Osteocyte (in vitro differentiated cells): ENCODE data around the gene HOXA7. TPM values are rescaled to one million over a fixed set of nuclear protein-coding genes. Genes with fewer than 3 reads are reported as not detected.

Experiments used
- DNase-seq: peaks from one replicate; pipeline ENCODE4 v3.0.0; 2021; ENCODE audit warnings: mixed read lengths; ENCODE audit not compliant: unreplicated experiment; ENCODE audit errors: extremely low spot score
- H3K27ac Mint-ChIP-seq: one replicate; pipeline ENCODE4 v1.8.0; 2021; ENCODE audit warnings: mild to moderate bottlenecking, mixed read lengths; ENCODE audit not compliant: unreplicated experiment
- H3K27me3 Mint-ChIP-seq: one replicate; pipeline ENCODE4 v1.8.0; 2021; ENCODE audit warnings: mixed read lengths; ENCODE audit not compliant: unreplicated experiment
- H3K36me3 Mint-ChIP-seq: one replicate; pipeline ENCODE4 v1.8.0; 2021; ENCODE audit warnings: mixed read lengths; ENCODE audit not compliant: unreplicated experiment
- H3K4me1 Mint-ChIP-seq: one replicate; pipeline ENCODE4 v1.8.0; 2021; ENCODE audit warnings: mixed read lengths; ENCODE audit not compliant: unreplicated experiment
- H3K4me3 Mint-ChIP-seq: one replicate; pipeline ENCODE4 v1.8.0; 2021; ENCODE audit warnings: mild to moderate bottlenecking, moderate library complexity, mixed read lengths; ENCODE audit not compliant: unreplicated experiment
- H3K9me3 Mint-ChIP-seq: one replicate; pipeline ENCODE4 v1.8.0; 2021; ENCODE audit warnings: mixed read lengths; ENCODE audit not compliant: unreplicated experiment
- CTCF ChIP-seq: fragments of 200-600 bp; sonication (generic); IDR thresholded peaks from 2 replicates; pipeline ENCODE4 v1.5.0; 2021; ENCODE audit warnings: antibody characterized with exemption, mild to moderate bottlenecking, moderate library complexity
- total RNA-seq: library from RNA; stranded (reverse); gene quantifications from 2 replicates; pipeline ENCODE4 v1.2.1, GENCODE V29; 2021

Gene HOXA7
- total RNA-seq, 1 donor from 2014 or later, result not detected

- H3K4me3 Mint-ChIP-seq, result no peak overlapping the region
- no peaks in the 10 kb centered on the region for H3K9me3 Mint-ChIP-seq
- peaks cover 5% of the 10 kb centered on the region for H3K4me1 Mint-ChIP-seq
- H3K36me3 Mint-ChIP-seq, result peaks cover 2% of the 10 kb centered on the region
- TF ChIP-seq CTCF, result no peak
- no peak overlapping the region for H3K27ac Mint-ChIP-seq
- H3K27me3 Mint-ChIP-seq, result peaks cover 86% of the 10 kb centered on the region
- peak; percentile 80 for DNase-seq
These were observed 11.1 kb downstream of the HOXA7 start for GRCh38 chr7:27145165-27145913.

GRCh38 chr7:27144781-27145164 is 11.7 kb downstream of the HOXA7 start:
- Mint-ChIP-seq H3K27ac (no peak overlapping the region), H3K4me1 (peaks cover 5% of the 10 kb centered on the region), H3K9me3 (no peaks in the 10 kb centered on the region), H3K27me3 (peaks cover 86% of the 10 kb centered on the region), H3K36me3 (peaks cover 2% of the 10 kb centered on the region), H3K4me3 (no peak overlapping the region)
- no peak for TF ChIP-seq CTCF
- no peak for DNase-seq

- Mint-ChIP-seq H3K4me3 (no peak overlapping the region), H3K36me3 (peaks cover 2% of the 10 kb centered on the region), H3K27me3 (peaks cover 84% of the 10 kb centered on the region), H3K27ac (no peak overlapping the region), H3K4me1 (peaks cover 8% of the 10 kb centered on the region), H3K9me3 (no peaks in the 10 kb centered on the region)
- no peak for DNase-seq
- no peak for TF ChIP-seq CTCF
These were observed 12.3 kb downstream of the HOXA7 start for GRCh38 chr7:27143950-27144780.

- peaks cover 8% of the 10 kb centered on the region for H3K4me1 Mint-ChIP-seq
- no peak within 1 kb of the TSS for H3K27ac Mint-ChIP-seq
- TF ChIP-seq CTCF, result peak; percentile 30
- H3K27me3 Mint-ChIP-seq, result peaks cover 87% of the 10 kb centered on the region
- no peak for DNase-seq
- peak within 1 kb of the TSS; percentile 14 for H3K4me3 Mint-ChIP-seq
- no peaks in the 10 kb centered on the region for H3K9me3 Mint-ChIP-seq
- H3K36me3 Mint-ChIP-seq, result peaks cover 2% of the 10 kb centered on the region
These were observed 13.2 kb downstream of the HOXA7 start, which contains the start of gene HOXA5 for GRCh38 chr7:27143023-27143949. Gene HOXA5 (minus strand): TSS chr7:27143681. CDS start chr7:27143607, 74 bp downstream.
